NCI-H1436 (cell line): ENCODE data around the gene ABCC3.

Source experiments
- DNase-seq: peaks from one replicate; lab custom pipeline; 2025; lab: John Stamatoyannopoulos, UW

ABCC3 gene

GRCh38 chr17:50737118-50737698 is 102.5 kb downstream of the ABCC3 start:
- DNase-seq: no peak

- DNase-seq: no peak
Observed at GRCh38 chr17:50739098-50739497, 104.4 kb downstream of the ABCC3 start.
